Activated CD4-positive, alpha-beta T cell treated with anti-CD3 and anti-CD28 coated beads, Interleukin-2, amount 50 U/mL, for 24 hours (primary cell): ENCODE data around the gene HOXC9.

Source experiments
- DNase-seq, 2 donors: peaks; one replicate each; pipeline ENCODE4 v3.0.0-alpha.2; 2020; ENCODE audit warnings: low read depth in 1 of 2, low spot score in 1 of 2

The HOXC9 gene

GRCh38 chr12:53963005-53963404 lies 37.0 kb upstream of the HOXC9 start:
- DNase-seq: no peak

GRCh38 chr12:53963434-53964314 lies 36.3 kb upstream of the HOXC9 start:
- DNase-seq: no peak

- no peak for DNase-seq
These were observed 35.6 kb upstream of the HOXC9 start for GRCh38 chr12:53964315-53964713.

- no peak for DNase-seq
These were observed 34.5 kb upstream of the HOXC9 start for GRCh38 chr12:53965281-53966084.

GRCh38 chr12:53966085-53966384 lies 33.9 kb upstream of the HOXC9 start:
- DNase-seq: no peak

- DNase-seq: no peak
These were observed 33.4 kb upstream of the HOXC9 start for GRCh38 chr12:53966385-53967133.

- DNase-seq: no peak
These were observed 32.5 kb upstream of the HOXC9 start for GRCh38 chr12:53967421-53967925.

GRCh38 chr12:53968214-53969127 lies 31.5 kb upstream of the HOXC9 start:
- DNase-seq: no peak

- no peak for DNase-seq
These were observed 30.2 kb upstream of the HOXC9 start for GRCh38 chr12:53969588-53970259.

GRCh38 chr12:53970451-53970850 lies 29.5 kb upstream of the HOXC9 start:
- no peak for DNase-seq

- no peak for DNase-seq
These were observed 28.8 kb upstream of the HOXC9 start for GRCh38 chr12:53971129-53971528.

- DNase-seq: no peak
These were observed 28.3 kb upstream of the HOXC9 start for GRCh38 chr12:53971686-53972085.

GRCh38 chr12:53972152-53972702 lies 27.7 kb upstream of the HOXC9 start:
- DNase-seq: no peak

GRCh38 chr12:53972722-53973235 lies 27.2 kb upstream of the HOXC9 start, which contains the start of gene HOXC11:
TSS of gene HOXC11 (plus strand) at chr12:53973126. CDS start at chr12:53973242, 116 bp downstream.
- DNase-seq: no peak

- no peak for DNase-seq
These were observed 26.5 kb upstream of the HOXC9 start for GRCh38 chr12:53973236-53974042.

GRCh38 chr12:53974084-53975063 lies 25.6 kb upstream of the HOXC9 start, which contains the start of gene HOTAIR:
TSS of gene HOTAIR (minus strand) at chr12:53974954.
- no peak for DNase-seq

GRCh38 chr12:53975064-53975471 lies 24.9 kb upstream of the HOXC9 start:
- no peak for DNase-seq
